ENCODE results near the gene SFPQ. TPM values are rescaled to one million over a fixed set of nuclear protein-coding genes. Genes with fewer than 3 reads are reported as not detected.
A peak's percentile ranks its signal among the peaks of the same experiment; 100 is the strongest.
"Not testable (repeated sequence)": the region's sequence is repeated elsewhere in the genome, so short reads cannot be mapped to it uniquely, and the experiment has no call there.

Gene SFPQ, protein sequence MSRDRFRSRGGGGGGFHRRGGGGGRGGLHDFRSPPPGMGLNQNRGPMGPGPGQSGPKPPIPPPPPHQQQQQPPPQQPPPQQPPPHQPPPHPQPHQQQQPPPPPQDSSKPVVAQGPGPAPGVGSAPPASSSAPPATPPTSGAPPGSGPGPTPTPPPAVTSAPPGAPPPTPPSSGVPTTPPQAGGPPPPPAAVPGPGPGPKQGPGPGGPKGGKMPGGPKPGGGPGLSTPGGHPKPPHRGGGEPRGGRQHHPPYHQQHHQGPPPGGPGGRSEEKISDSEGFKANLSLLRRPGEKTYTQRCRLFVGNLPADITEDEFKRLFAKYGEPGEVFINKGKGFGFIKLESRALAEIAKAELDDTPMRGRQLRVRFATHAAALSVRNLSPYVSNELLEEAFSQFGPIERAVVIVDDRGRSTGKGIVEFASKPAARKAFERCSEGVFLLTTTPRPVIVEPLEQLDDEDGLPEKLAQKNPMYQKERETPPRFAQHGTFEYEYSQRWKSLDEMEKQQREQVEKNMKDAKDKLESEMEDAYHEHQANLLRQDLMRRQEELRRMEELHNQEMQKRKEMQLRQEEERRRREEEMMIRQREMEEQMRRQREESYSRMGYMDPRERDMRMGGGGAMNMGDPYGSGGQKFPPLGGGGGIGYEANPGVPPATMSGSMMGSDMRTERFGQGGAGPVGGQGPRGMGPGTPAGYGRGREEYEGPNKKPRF
- total RNA-seq (2021) (649 and 691 TPM in 2 replicates), Bru-seq, nascent RNA (percentile 100 among the genes with signal in this experiment), BruChase-seq, experiment 1, labeled RNA remaining after a 2-hour chase (percentile 100 among the genes with signal in this experiment), BruChase-seq, experiment 2, labeled RNA remaining after a 6-hour chase (percentile 100 among the genes with signal in this experiment)
- long read RNA-seq, transcript SFPQ-203 (3 exons, 1,431 nt): minor isoform, 7 of 472 reads
- long read RNA-seq, transcript SFPQ-205 (3 exons, 2,835 nt): minor isoform, 9 of 472 reads
- long read RNA-seq, transcript SFPQ-201 (10 exons, 3,747 nt): major isoform, 319 of 472 reads
- long read RNA-seq, partial matches to known transcripts: 85 of 472 reads
- long read RNA-seq, other reads (novel, unspliced or antisense): 50 of 472 reads

DNA sequence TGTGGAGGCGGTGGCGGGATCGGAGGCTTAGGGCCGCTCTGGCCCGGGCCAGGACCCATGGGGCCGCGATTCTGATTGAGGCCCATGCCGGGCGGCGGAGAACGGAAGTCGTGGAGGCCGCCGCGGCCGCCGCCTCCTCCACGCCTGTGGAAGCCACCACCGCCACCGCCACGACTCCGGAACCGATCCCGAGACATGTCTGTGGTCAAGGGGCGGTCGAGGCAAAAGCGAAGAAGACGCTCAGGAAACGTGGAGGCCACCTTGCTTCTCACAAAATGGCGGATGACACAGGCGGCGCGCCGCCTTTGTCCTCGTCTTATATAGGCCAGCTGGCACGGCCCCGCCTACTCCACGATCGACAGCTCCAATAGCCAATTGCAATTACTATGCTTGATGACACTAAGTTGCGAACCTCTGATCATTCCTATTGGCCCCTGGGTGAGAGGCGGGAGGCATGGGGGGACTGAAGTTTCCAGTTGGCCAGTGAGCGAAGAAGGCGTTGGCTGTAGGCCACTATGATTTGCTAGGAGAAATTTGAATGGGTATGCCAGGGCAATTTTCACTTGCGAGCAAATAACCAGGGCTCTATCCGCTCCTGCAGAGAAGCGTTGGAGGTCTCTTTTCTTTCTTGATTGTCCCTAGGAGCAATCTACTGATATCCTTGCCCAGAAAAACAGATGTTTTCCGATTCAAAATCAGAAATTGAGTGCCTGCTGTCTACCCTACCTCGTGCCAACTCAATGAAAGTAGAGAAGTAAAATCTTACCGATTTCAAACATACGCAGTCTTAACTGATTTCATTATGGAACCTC, at the start of gene SFPQ:
SFPQ (minus strand) TSS at position 293 of the 812 bp plus-strand sequence; CDS start at position 197, 96 bp downstream.
- H3K4me3 ChIP-seq (ENCODE audit: low read depth, low read length, poor library complexity, severe bottlenecking): peak within 1 kb of the TSS; percentile 77
- POLR2A ChIA-PET (ENCODE audit: low non-redundant PET): interaction anchor here (0.5 kb wide), 1 partner anchor 17 kb away, joined by 7 read pairs; no protein-coding TSS in a partner anchor
- CTCF ChIA-PET: no interaction called here
- TF ChIP-seq EZH2 (IDR thresholded peaks at IDR 0.05; ENCODE audit: borderline replicate concordance, low read depth, low read length, poor library complexity, severe bottlenecking): no peak
- TF ChIP-seq, protein P1, sequence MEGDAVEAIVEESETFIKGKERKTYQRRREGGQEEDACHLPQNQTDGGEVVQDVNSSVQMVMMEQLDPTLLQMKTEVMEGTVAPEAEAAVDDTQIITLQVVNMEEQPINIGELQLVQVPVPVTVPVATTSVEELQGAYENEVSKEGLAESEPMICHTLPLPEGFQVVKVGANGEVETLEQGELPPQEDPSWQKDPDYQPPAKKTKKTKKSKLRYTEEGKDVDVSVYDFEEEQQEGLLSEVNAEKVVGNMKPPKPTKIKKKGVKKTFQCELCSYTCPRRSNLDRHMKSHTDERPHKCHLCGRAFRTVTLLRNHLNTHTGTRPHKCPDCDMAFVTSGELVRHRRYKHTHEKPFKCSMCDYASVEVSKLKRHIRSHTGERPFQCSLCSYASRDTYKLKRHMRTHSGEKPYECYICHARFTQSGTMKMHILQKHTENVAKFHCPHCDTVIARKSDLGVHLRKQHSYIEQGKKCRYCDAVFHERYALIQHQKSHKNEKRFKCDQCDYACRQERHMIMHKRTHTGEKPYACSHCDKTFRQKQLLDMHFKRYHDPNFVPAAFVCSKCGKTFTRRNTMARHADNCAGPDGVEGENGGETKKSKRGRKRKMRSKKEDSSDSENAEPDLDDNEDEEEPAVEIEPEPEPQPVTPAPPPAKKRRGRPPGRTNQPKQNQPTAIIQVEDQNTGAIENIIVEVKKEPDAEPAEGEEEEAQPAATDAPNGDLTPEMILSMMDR (conservative IDR thresholded peaks at IDR 0.05; ENCODE audit: low read depth, low read length): no peak
- H3K36me3 ChIP-seq (ENCODE audit: insufficient read depth, low read length, poor library complexity, severe bottlenecking): peaks cover 38% of the 10 kb centered on the region
- DNase-seq (ENCODE audit: low spot score): peak; percentile 100
- H3K27me3 ChIP-seq (replicated peaks; ENCODE audit: insufficient read depth, low read depth, low read length, poor library complexity): no peaks in the 10 kb centered on the region
- no peaks in the 10 kb centered on the region for H3K9me3 ChIP-seq (ENCODE audit: low read depth, low read length, poor library complexity, severe bottlenecking)
- TSS peak; percentile 95 for BruUV-seq (replicated peaks)
- peaks cover 26% of the 10 kb centered on the region for H3K4me1 ChIP-seq (ENCODE audit: insufficient read depth, low read length, poor library complexity, severe bottlenecking)
- intact Hi-C loops (cut with micrococcal nuclease; ENCODE audit: unreplicated experiment): loop anchor here (5.0 kb wide), 1 partner anchor 364 kb away; the partner anchor contains the start of genes KIAA0319L and NCDN
- peak within 1 kb of the TSS; percentile 99 for H3K27ac ChIP-seq (ENCODE audit: low read depth, low read length, poor library complexity, severe bottlenecking)

DNA sequence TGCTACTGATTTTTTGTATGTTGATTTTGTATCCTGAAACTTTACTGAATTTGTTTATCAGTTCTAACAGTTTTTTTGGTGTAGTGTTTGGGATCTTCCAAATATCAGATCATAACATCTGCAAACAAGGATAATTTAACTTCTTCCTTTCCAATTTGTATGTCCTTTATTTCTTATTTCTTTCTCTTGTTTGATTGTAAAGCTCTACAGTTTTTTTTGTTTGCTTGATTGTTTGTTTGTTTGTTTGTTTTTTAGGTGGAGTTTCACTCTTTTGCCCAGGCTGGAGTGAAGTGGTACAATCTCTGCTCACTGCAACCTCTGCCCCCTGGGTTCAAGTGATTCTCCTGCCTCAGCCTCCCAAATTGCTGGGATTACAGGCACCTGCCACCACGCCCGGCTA, 43.8 kb upstream of the SFPQ start:
- intact Hi-C loops (cut with micrococcal nuclease; ENCODE audit: unreplicated experiment); H3K27me3 ChIP-seq (replicated peaks; ENCODE audit: insufficient read depth, low read depth, low read length, poor library complexity); H3K36me3 ChIP-seq (ENCODE audit: insufficient read depth, low read length, poor library complexity, severe bottlenecking); H3K9me3 ChIP-seq (ENCODE audit: low read depth, low read length, poor library complexity, severe bottlenecking); BruUV-seq (replicated peaks); DNase-seq (ENCODE audit: low spot score); H3K27ac ChIP-seq (ENCODE audit: low read depth, low read length, poor library complexity, severe bottlenecking); CTCF ChIA-PET; POLR2A ChIA-PET (ENCODE audit: low non-redundant PET); H3K4me1 ChIP-seq (ENCODE audit: insufficient read depth, low read length, poor library complexity, severe bottlenecking); H3K4me3 ChIP-seq (ENCODE audit: low read depth, low read length, poor library complexity, severe bottlenecking): not testable (repeated sequence)

DNA sequence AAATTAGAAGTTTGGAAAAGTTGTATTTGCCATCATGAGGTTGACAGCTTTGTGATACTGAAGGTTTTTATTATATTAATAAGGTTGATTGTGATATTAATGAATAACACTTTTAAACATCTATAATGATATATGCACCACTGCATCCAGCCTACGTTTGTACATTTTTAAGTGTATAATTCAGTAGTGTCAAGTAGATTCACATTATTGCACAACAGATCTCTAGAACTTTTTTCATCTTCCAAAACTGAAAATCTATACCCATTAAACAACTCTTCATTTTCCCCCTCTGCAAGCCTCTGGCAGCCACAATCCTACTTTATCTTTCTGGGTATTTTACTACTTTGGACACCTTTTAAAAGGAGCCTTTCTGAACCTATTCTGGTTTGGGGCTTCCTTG, 38.3 kb upstream of the SFPQ start:
- intact Hi-C loops (cut with micrococcal nuclease; ENCODE audit: unreplicated experiment): no loop called here
- Histone ChIP-seq H3K27me3 (replicated peaks; ENCODE audit: insufficient read depth, low read depth, low read length, poor library complexity) (no peaks in the 10 kb centered on the region), H3K27ac (ENCODE audit: low read depth, low read length, poor library complexity, severe bottlenecking) (no peak overlapping the region), H3K4me1 (ENCODE audit: insufficient read depth, low read length, poor library complexity, severe bottlenecking) (no peaks in the 10 kb centered on the region), H3K9me3 (ENCODE audit: low read depth, low read length, poor library complexity, severe bottlenecking) (no peaks in the 10 kb centered on the region), H3K36me3 (ENCODE audit: insufficient read depth, low read length, poor library complexity, severe bottlenecking) (no peaks in the 10 kb centered on the region), H3K4me3 (ENCODE audit: low read depth, low read length, poor library complexity, severe bottlenecking) (no peak overlapping the region)
- TF ChIP-seq, protein P1 (conservative IDR thresholded peaks at IDR 0.05; ENCODE audit: low read depth, low read length): no peak
- TF ChIP-seq EZH2 (IDR thresholded peaks at IDR 0.05; ENCODE audit: borderline replicate concordance, low read depth, low read length, poor library complexity, severe bottlenecking): no peak
- BruUV-seq (replicated peaks): no TSS peak
- POLR2A ChIA-PET (ENCODE audit: low non-redundant PET): no interaction called here
- CTCF ChIA-PET: no interaction called here
- no peak for DNase-seq (ENCODE audit: low spot score)

Measured in A673 (cell line).